ENCODE measurements around the gene RRM2. TPM values are rescaled to one million over a fixed set of nuclear protein-coding genes. Genes with fewer than 3 reads are reported as not detected.

RRM2 gene
- total RNA-seq, 1 donor from 2014 or later, result 2.3 TPM

GRCh38 chr2:10076988-10077527 lies 45.5 kb upstream of the RRM2 start:
- Histone ChIP-seq H3K4me3 (no peak overlapping the region), H3K27ac (no peak overlapping the region), H3K9me3 (no peaks in the 10 kb centered on the region), H3K4me1 (peaks cover 11% of the 10 kb centered on the region), H3K36me3 (no peaks in the 10 kb centered on the region), H3K27me3 (peaks cover 32% of the 10 kb centered on the region)
- no peak for ATAC-seq
- no peak for DNase-seq
- intact Hi-C loops (cut with DNase I), result no loop called here
- no peak for TF ChIP-seq CTCF (IDR thresholded peaks at IDR 0.05)

- TF ChIP-seq CTCF (IDR thresholded peaks at IDR 0.05), result no peak
Observed at GRCh38 chr2:10078001-10078400, 44.5 kb upstream of the RRM2 start.

GRCh38 chr2:10078704-10079265 lies 43.8 kb upstream of the RRM2 start:
- no peaks in the 10 kb centered on the region for H3K36me3 ChIP-seq
- H3K27ac ChIP-seq, result peak overlapping the region; percentile 56
- H3K27me3 ChIP-seq, result peaks cover 49% of the 10 kb centered on the region
- peaks cover 17% of the 10 kb centered on the region for H3K4me1 ChIP-seq
- no peak for TF ChIP-seq CTCF (IDR thresholded peaks at IDR 0.05)
- intact Hi-C loops (cut with DNase I), result no loop called here
- peak overlapping the region; percentile 52 for H3K4me3 ChIP-seq
- no peak for DNase-seq
- no peaks in the 10 kb centered on the region for H3K9me3 ChIP-seq
- ATAC-seq, result peak; percentile 54

More at GRCh38 chr2:10078001-10078400, 44.5 kb upstream of the RRM2 start:
- intact Hi-C loops (cut with DNase I), result no loop called here
- Histone ChIP-seq H3K4me3 (no peak overlapping the region), H3K9me3 (no peaks in the 10 kb centered on the region), H3K4me1 (peaks cover 13% of the 10 kb centered on the region), H3K27me3 (peaks cover 41% of the 10 kb centered on the region), H3K27ac (no peak overlapping the region), H3K36me3 (no peaks in the 10 kb centered on the region)
- DNase-seq (no peak), ATAC-seq (no peak)

GRCh38 chr2:10079266-10079869 lies 43.2 kb upstream of the RRM2 start:
- Histone ChIP-seq H3K27ac (peak overlapping the region; percentile 56), H3K27me3 (peaks cover 55% of the 10 kb centered on the region), H3K4me1 (peaks cover 17% of the 10 kb centered on the region), H3K36me3 (no peaks in the 10 kb centered on the region), H3K4me3 (peak overlapping the region; percentile 52), H3K9me3 (no peaks in the 10 kb centered on the region)
- DNase-seq (no peak), ATAC-seq (peak; percentile 72)
- intact Hi-C loops (cut with DNase I), result no loop called here
- TF ChIP-seq CTCF (IDR thresholded peaks at IDR 0.05), result no peak

GRCh38 chr2:10079870-10080535 lies 42.5 kb upstream of the RRM2 start, which contains the start of gene CYS1:
CYS1 (minus strand) TSS chr2:10080411; CDS start chr2:10080223, 188 bp downstream.
- ATAC-seq (peak; percentile 64), DNase-seq (no peak)
- no peak for TF ChIP-seq CTCF (IDR thresholded peaks at IDR 0.05)
- intact Hi-C loops (cut with DNase I), result no loop called here
- peaks cover 17% of the 10 kb centered on the region for H3K4me1 ChIP-seq
- H3K27me3 ChIP-seq, result peaks cover 56% of the 10 kb centered on the region
- no peaks in the 10 kb centered on the region for H3K9me3 ChIP-seq
- no peaks in the 10 kb centered on the region for H3K36me3 ChIP-seq
- peak within 1 kb of the TSS; percentile 52 for H3K4me3 ChIP-seq
- H3K27ac ChIP-seq, result peak within 1 kb of the TSS; percentile 56

Data from upper lobe of right lung (tissue), 1 donor.